ENCODE data around the gene RERE. TPM values are rescaled to one million over a fixed set of nuclear protein-coding genes. Genes with fewer than 3 reads are reported as not detected.

Gene RERE
- total and polyA plus RNA-seq, 12 donors: 46.5 to 163 (median 139) TPM

- H3K9me3 ChIP-seq: no peaks in the 10 kb centered on the region
- WGBS, 2 donors: 37 to 42% methylated on average over 5 of the region's 5 CpGs
- no peak for TF ChIP-seq CTCF (IDR thresholded peaks at IDR 0.05)
- DNase-seq: no peak
- H3K36me3 ChIP-seq: no peaks in the 10 kb centered on the region
- H3K27ac ChIP-seq: peak overlapping the region in 7 of 10 donors; percentile 19 to 78 (median 38)
- peaks cover 18 to 97% (median 93%) of the 10 kb centered on the region in 9 donors for H3K4me1 ChIP-seq
- no peak overlapping the region for H3K4me3 ChIP-seq
- ATAC-seq: peak in 1 of 8 donors; percentile 20
- intact Hi-C loops (cut with DNase I): loop anchor here in 2 of 10 donors (1.0 to 10.0 kb wide), 2 partner anchors 35 to 262 kb away; no protein-coding TSS in a partner anchor
- no peaks in the 10 kb centered on the region for H3K27me3 ChIP-seq
Measured at GRCh38 chr1:8666389-8667167, 150.9 kb downstream of the RERE start.

GRCh38 chr1:8665833-8666232, 151.6 kb downstream of the RERE start:
- no peak for DNase-seq
- H3K36me3 ChIP-seq: no peaks in the 10 kb centered on the region
- WGBS, 2 donors: 51 to 63% methylated on average over 2 of the region's 2 CpGs
- peak overlapping the region in 7 of 10 donors; percentile 19 to 78 (median 38) for H3K27ac ChIP-seq
- no peaks in the 10 kb centered on the region for H3K9me3 ChIP-seq
- H3K4me3 ChIP-seq: no peak overlapping the region
- TF ChIP-seq CTCF (IDR thresholded peaks at IDR 0.05): no peak
- intact Hi-C loops (cut with DNase I): loop anchor here in 2 of 10 donors (1.0 to 10.0 kb wide), 2 partner anchors 35 to 261 kb away; no protein-coding TSS in a partner anchor
- ATAC-seq: no peak
- peaks cover 21 to 97% (median 93%) of the 10 kb centered on the region in 9 donors for H3K4me1 ChIP-seq
- H3K27me3 ChIP-seq: no peaks in the 10 kb centered on the region

- peak overlapping the region in 3 of 10 donors; percentile 73 to 78 (median 76) for H3K27ac ChIP-seq
- intact Hi-C loops (cut with DNase I): loop anchor here in 1 of 10 donors (10.0 kb wide), 1 partner anchor 260 kb away; no protein-coding TSS in a partner anchor
- WGBS, 2 donors: 81% methylated on average over 4 of the region's 4 CpGs
Measured at GRCh38 chr1:8664887-8665286, 152.6 kb downstream of the RERE start.

More at GRCh38 chr1:8664887-8665286, 152.6 kb downstream of the RERE start:
- H3K4me1 ChIP-seq: peaks cover 23 to 97% (median 93%) of the 10 kb centered on the region in 9 donors
- DNase-seq (no peak), ATAC-seq (no peak)
- H3K4me3 ChIP-seq: no peak overlapping the region
- no peaks in the 10 kb centered on the region for H3K36me3 ChIP-seq
- no peaks in the 10 kb centered on the region for H3K27me3 ChIP-seq
- no peaks in the 10 kb centered on the region for H3K9me3 ChIP-seq
- TF ChIP-seq CTCF (IDR thresholded peaks at IDR 0.05): no peak
